Panc1 (cell line): ENCODE data around the gene FEZF2. TPM values are rescaled to one million over a fixed set of nuclear protein-coding genes. Genes with fewer than 3 reads are reported as not detected.

Experiments
- ATAC-seq: fragments of 200-7000 bp; cut with Tn5 transposase; 2 replicates; pipeline ENCODE4 v1.9.1; 2020; ENCODE audit warnings: mild to moderate bottlenecking, moderate library complexity
- BruUV-seq: library from RNA; stranded (reverse); fragments of 400-500 nt; replicated peaks from 2 replicates; lab custom pipeline; 2021; lab: Mats Ljungman, UMichigan
- CTCF ChIA-PET: fragments of 300-600 bp; sonication (Branson Sonifier 250); formaldehyde crosslinking; loops from one replicate; lab custom pipeline; 2022; ENCODE audit warnings: antibody characterized with exemption; lab: Charles Lee
- POLR2A ChIA-PET: fragments of 300-600 bp; sonication (Branson Sonifier 250); formaldehyde crosslinking; loops from one replicate; lab custom pipeline; 2022; ENCODE audit warnings: antibody characterized with exemption; lab: Charles Lee
- DNase-seq: peaks from one replicate; pipeline ENCODE4 v3.0.0-alpha.2; 2010; ENCODE audit warnings: low read depth, low spot score
- H3K27ac ChIP-seq: 2 replicates; pipeline ENCODE4 v1.5.1; 2011; ENCODE audit warnings: mild to moderate bottlenecking, low read length, inconsistent platforms
- H3K27me3 ChIP-seq: fragments of 200-500 bp; sonication (Bioruptor generic); 2 replicates; pipeline ENCODE4 v1.6.0; 2014; ENCODE audit warnings: low read length, inconsistent platforms; ENCODE audit not compliant: control insufficient read depth, insufficient read depth
- H3K36me3 ChIP-seq: fragments of 200-500 bp; sonication (Bioruptor generic); 2 replicates; pipeline ENCODE4 v1.5.1; 2014; ENCODE audit warnings: inconsistent platforms, mild to moderate bottlenecking, low read length, moderate library complexity; ENCODE audit not compliant: control insufficient read depth, insufficient read depth
- H3K4me1 ChIP-seq: 2 replicates; pipeline ENCODE4 v1.5.1; 2011; ENCODE audit warnings: inconsistent platforms, mild to moderate bottlenecking, low read length, moderate library complexity; ENCODE audit not compliant: control insufficient read depth, insufficient read depth
- H3K4me3 ChIP-seq, 2 experiments: 2 replicates each; pipeline ENCODE4 v1.5.1; 2011 to 2012; ENCODE audit warnings: low read depth in 2 of 2, low read length in 2 of 2, mild to moderate bottlenecking in 2 of 2, inconsistent platforms in 1 of 2, moderate library complexity in 1 of 2
- H3K9me3 ChIP-seq: fragments of 200-500 bp; sonication (Bioruptor generic); 2 replicates; pipeline ENCODE4 v1.5.1; 2014; ENCODE audit warnings: low read depth, mild to moderate bottlenecking, inconsistent platforms, low read length, moderate library complexity; ENCODE audit not compliant: control insufficient read depth, insufficient read depth
- POLR2AphosphoS5 ChIP-seq: IDR thresholded peaks from 2 replicates; pipeline ENCODE4 v1.6.1; 2012; ENCODE audit warnings: mild to moderate bottlenecking, low read depth, low read length, moderate library complexity
- SIN3A ChIP-seq: IDR thresholded peaks from 2 replicates; pipeline ENCODE4 v1.6.1; 2012; ENCODE audit warnings: low read depth, mild to moderate bottlenecking, low read length, moderate library complexity, borderline replicate concordance; ENCODE audit not compliant: insufficient read depth
- TCF7L2 ChIP-seq: IDR thresholded peaks from 2 replicates; pipeline ENCODE4 v1.6.1; 2011; ENCODE audit warnings: mild to moderate bottlenecking, low read depth, low read length, inconsistent platforms
- in situ Hi-C: cut with HindIII; loops from 2 replicates; pipeline ENCODE4 v1.10.0; 2016; ENCODE audit warnings: low sequenced_read_pairs, low pct_unique_long_range_greater_than_20kb
- intact Hi-C: fragments of 100-400 bp; cut with micrococcal nuclease; formaldehyde crosslinking; loops from one replicate; pipeline ENCODE4 v1.10.0; 2022; ENCODE audit not compliant: unreplicated experiment
- total RNA-seq: library from RNA; stranded (reverse); gene quantifications from one replicate; pipeline ENCODE4 v1.2.1, GENCODE V29; 2021; ENCODE audit not compliant: unreplicated experiment
- TF ChIP-seq, protein P1 (sequence below), 2 experiments: IDR thresholded peaks; 2 replicates each; pipeline ENCODE4 v1.6.1; 2011 to 2012; ENCODE audit warnings: low read depth in 2 of 2, control low read depth in 1 of 2, low read length in 1 of 2, mild to moderate bottlenecking in 1 of 2, moderate library complexity in 1 of 2; ENCODE audit not compliant: insufficient read depth in 1 of 2
- TF ChIP-seq, protein P2 (sequence below): fragments of 450-650 bp; IDR thresholded peaks from 2 replicates; pipeline ENCODE4 v1.5.1; 2017; ENCODE audit warnings: mild to moderate bottlenecking

The FEZF2 gene
- total RNA-seq, 1 experiment from 2014 or later, result not detected

DNA sequence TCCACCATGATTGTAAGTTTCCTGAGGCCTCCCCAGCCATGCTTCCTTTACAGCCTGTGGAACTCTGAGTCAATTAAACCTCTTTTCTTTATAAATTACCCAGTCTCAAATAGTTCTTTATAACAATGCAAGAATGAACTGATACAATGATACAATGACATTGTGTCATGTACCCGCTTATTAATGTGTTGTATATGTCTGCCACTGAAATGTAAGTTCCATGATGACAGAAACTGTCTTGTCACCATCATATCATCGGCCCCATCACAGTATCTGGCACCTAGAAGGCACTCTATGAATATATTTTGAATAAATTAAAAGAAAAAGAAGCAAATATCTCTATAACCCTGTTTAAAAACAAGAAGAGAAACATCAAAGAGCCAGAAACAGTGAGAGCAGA is 29.6 kb downstream of the FEZF2 start:
- TF ChIP-seq POLR2AphosphoS5 (no peak), SIN3A (no peak), TCF7L2 (no peak)
- TF ChIP-seq, protein P1, sequence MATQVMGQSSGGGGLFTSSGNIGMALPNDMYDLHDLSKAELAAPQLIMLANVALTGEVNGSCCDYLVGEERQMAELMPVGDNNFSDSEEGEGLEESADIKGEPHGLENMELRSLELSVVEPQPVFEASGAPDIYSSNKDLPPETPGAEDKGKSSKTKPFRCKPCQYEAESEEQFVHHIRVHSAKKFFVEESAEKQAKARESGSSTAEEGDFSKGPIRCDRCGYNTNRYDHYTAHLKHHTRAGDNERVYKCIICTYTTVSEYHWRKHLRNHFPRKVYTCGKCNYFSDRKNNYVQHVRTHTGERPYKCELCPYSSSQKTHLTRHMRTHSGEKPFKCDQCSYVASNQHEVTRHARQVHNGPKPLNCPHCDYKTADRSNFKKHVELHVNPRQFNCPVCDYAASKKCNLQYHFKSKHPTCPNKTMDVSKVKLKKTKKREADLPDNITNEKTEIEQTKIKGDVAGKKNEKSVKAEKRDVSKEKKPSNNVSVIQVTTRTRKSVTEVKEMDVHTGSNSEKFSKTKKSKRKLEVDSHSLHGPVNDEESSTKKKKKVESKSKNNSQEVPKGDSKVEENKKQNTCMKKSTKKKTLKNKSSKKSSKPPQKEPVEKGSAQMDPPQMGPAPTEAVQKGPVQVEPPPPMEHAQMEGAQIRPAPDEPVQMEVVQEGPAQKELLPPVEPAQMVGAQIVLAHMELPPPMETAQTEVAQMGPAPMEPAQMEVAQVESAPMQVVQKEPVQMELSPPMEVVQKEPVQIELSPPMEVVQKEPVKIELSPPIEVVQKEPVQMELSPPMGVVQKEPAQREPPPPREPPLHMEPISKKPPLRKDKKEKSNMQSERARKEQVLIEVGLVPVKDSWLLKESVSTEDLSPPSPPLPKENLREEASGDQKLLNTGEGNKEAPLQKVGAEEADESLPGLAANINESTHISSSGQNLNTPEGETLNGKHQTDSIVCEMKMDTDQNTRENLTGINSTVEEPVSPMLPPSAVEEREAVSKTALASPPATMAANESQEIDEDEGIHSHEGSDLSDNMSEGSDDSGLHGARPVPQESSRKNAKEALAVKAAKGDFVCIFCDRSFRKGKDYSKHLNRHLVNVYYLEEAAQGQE (IDR thresholded peaks at IDR 0.05; ENCODE audit: insufficient read depth in 1 of 2, low read depth in 2 of 2, low read length in 1 of 2), result no peak
- TF ChIP-seq, protein P2, sequence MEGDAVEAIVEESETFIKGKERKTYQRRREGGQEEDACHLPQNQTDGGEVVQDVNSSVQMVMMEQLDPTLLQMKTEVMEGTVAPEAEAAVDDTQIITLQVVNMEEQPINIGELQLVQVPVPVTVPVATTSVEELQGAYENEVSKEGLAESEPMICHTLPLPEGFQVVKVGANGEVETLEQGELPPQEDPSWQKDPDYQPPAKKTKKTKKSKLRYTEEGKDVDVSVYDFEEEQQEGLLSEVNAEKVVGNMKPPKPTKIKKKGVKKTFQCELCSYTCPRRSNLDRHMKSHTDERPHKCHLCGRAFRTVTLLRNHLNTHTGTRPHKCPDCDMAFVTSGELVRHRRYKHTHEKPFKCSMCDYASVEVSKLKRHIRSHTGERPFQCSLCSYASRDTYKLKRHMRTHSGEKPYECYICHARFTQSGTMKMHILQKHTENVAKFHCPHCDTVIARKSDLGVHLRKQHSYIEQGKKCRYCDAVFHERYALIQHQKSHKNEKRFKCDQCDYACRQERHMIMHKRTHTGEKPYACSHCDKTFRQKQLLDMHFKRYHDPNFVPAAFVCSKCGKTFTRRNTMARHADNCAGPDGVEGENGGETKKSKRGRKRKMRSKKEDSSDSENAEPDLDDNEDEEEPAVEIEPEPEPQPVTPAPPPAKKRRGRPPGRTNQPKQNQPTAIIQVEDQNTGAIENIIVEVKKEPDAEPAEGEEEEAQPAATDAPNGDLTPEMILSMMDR, result no peak
- Histone ChIP-seq H3K27ac (no peak overlapping the region), H3K36me3 (no peaks in the 10 kb centered on the region), H3K4me1 (no peaks in the 10 kb centered on the region), H3K9me3 (no peaks in the 10 kb centered on the region), H3K4me3 (no peak overlapping the region), H3K27me3 (no peaks in the 10 kb centered on the region)
- no peak for ATAC-seq
- POLR2A ChIA-PET, result no interaction called here
- no TSS peak for BruUV-seq
- CTCF ChIA-PET, result no interaction called here
- no peak for DNase-seq
- intact Hi-C loops (no loop called here), in situ Hi-C loops (no loop called here)

DNA sequence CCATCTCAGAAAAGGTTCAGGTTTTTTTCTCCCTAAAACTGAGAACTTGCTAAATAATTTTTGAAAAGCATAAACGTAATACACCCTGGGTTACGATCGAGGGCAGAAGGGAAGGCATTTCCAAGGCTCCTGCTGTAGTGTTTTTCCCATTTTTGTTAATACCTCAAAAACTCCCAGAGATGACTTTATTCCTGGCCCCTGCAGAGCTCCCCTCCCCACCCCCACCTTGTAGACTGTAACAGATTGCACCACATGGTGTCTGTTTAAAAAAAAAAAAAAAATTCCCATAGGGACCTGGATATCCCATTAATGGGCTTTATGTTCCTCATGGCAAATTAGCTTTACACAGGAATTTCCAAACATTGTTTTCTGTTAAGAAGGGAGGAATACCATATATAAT is 38.2 kb downstream of the FEZF2 start:
- ChIA-PET POLR2A (no interaction called here), CTCF (no interaction called here)
- Histone ChIP-seq H3K27ac (no peak overlapping the region), H3K9me3 (no peaks in the 10 kb centered on the region), H3K27me3 (no peaks in the 10 kb centered on the region), H3K4me3 (no peak overlapping the region), H3K4me1 (no peaks in the 10 kb centered on the region), H3K36me3 (no peaks in the 10 kb centered on the region; the same call in 1 of the 2 replicates)
- BruUV-seq, result no TSS peak
- TF ChIP-seq, protein P2, result no peak
- TF ChIP-seq SIN3A (no peak), POLR2AphosphoS5 (no peak), TCF7L2 (no peak)
- TF ChIP-seq, protein P1 (IDR thresholded peaks at IDR 0.05; ENCODE audit: insufficient read depth in 1 of 2, low read depth in 2 of 2, low read length in 1 of 2), result no peak
- in situ Hi-C loops, result no loop called here
- intact Hi-C loops, result loop anchor here (10.0 kb wide), 1 partner anchor 130 kb away; no protein-coding TSS in a partner anchor
- DNase-seq, result no peak
- ATAC-seq, result no peak
